Upper lobe of right lung (tissue), 1 donor: ENCODE measurements around the gene CSF1R. TPM values are rescaled to one million over a fixed set of nuclear protein-coding genes. Genes with fewer than 3 reads are reported as not detected.

ENCODE experiments used
- ATAC-seq: fragments of 200-7000 bp; cut with Tn5 transposase; one replicate; pipeline ENCODE4 v1.9.1; 2020; ENCODE audit warnings: mild to moderate bottlenecking, moderate library complexity
- DNase-seq: peaks from one replicate; pipeline ENCODE4 v3.0.0-alpha.2; 2020
- H3K27ac ChIP-seq: fragments of 200-600 bp; one replicate; pipeline ENCODE4 v1.8.0; 2022
- H3K27me3 ChIP-seq: fragments of 200-600 bp; one replicate; pipeline ENCODE4 v1.8.0; 2022; ENCODE audit warnings: mild to moderate bottlenecking
- H3K36me3 ChIP-seq: fragments of 200-600 bp; one replicate; pipeline ENCODE4 v1.8.0; 2022
- H3K4me1 ChIP-seq: fragments of 200-600 bp; one replicate; pipeline ENCODE4 v1.8.0; 2022
- H3K4me3 ChIP-seq: fragments of 200-600 bp; one replicate; pipeline ENCODE4 v1.8.0; 2022; ENCODE audit warnings: mild to moderate bottlenecking
- H3K9me3 ChIP-seq: fragments of 200-600 bp; one replicate; pipeline ENCODE4 v1.8.0; 2022
- intact Hi-C: fragments of 100-400 bp; cut with DNase I; formaldehyde crosslinking; loops from one replicate; pipeline ENCODE4 v1.11.0; 2022
- total RNA-seq: library from RNA; stranded (reverse); fragmentation: NEBNext Ultra II Directional; extraction: Animal tissue kit (Norgen Biotek cat#: 25700); gene quantifications from one replicate; pipeline ENCODE4 v1.2.1, GENCODE V29; 2021
- TF ChIP-seq, protein P1 (sequence below): fragments of 200-600 bp; IDR thresholded peaks from one replicate; pipeline ENCODE4 v1.8.0; 2022; ENCODE audit warnings: antibody characterized with exemption
- donor health status: DM: no; HTN: yes; CAD: no; lungs with severe emphysema.

CSF1R gene
- total RNA-seq, 1 donor from 2014 or later, result 48.7 TPM

- H3K27me3 ChIP-seq, result no peaks in the 10 kb centered on the region
- peak overlapping the region; percentile 14 for H3K4me3 ChIP-seq
- no peak overlapping the region for H3K27ac ChIP-seq
- TF ChIP-seq, protein P1, sequence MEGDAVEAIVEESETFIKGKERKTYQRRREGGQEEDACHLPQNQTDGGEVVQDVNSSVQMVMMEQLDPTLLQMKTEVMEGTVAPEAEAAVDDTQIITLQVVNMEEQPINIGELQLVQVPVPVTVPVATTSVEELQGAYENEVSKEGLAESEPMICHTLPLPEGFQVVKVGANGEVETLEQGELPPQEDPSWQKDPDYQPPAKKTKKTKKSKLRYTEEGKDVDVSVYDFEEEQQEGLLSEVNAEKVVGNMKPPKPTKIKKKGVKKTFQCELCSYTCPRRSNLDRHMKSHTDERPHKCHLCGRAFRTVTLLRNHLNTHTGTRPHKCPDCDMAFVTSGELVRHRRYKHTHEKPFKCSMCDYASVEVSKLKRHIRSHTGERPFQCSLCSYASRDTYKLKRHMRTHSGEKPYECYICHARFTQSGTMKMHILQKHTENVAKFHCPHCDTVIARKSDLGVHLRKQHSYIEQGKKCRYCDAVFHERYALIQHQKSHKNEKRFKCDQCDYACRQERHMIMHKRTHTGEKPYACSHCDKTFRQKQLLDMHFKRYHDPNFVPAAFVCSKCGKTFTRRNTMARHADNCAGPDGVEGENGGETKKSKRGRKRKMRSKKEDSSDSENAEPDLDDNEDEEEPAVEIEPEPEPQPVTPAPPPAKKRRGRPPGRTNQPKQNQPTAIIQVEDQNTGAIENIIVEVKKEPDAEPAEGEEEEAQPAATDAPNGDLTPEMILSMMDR, result no peak
- DNase-seq (peak; percentile 63), ATAC-seq (no peak)
- H3K9me3 ChIP-seq, result no peaks in the 10 kb centered on the region
- intact Hi-C loops, result no loop called here
- no peaks in the 10 kb centered on the region for H3K36me3 ChIP-seq
- peaks cover 10% of the 10 kb centered on the region for H3K4me1 ChIP-seq
Measured at GRCh38 chr5:150082889-150083288, 3.5 kb downstream of the CSF1R start.

- peak overlapping the region; percentile 14 for H3K4me3 ChIP-seq
Measured at GRCh38 chr5:150082374-150082773, 4.0 kb downstream of the CSF1R start.

DNA sequence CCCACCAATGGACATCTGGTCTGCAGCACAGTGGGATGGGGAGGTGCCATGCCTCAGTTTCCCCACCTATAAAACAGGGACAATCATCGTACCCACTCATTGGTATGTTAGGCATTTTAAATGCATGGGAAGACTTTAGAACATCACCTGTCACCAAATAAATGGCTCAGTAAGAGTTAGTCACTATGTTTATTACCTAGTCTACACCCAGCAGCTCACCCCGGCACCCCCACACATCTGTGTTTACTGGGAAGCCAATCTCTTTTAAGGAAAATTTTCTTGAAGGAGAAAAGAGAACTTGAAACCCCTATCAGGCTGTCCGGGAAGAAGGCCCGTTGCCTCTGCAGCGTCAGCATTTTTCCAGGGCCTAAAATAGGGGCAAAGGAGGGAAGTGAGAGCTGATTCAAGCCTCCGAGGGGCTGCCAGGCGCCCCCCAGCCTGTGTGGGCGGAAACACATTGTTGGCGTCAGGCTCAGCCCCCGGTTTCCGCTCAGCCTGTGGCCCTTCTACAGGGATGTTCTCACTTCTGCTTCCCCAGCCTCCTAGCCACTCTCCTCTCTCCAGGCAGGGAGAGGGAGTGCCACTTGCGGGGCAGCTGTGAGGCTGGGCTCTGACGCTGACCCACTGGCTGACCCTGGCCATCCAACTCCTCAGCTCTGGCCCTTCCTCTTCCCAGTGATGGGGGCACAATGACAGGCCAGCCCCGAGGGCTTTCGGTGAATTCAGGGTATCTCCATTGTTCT is 4.6 kb downstream of the CSF1R start:
- Histone ChIP-seq H3K4me3 (peak overlapping the region; percentile 14), H3K27ac (peak overlapping the region; percentile 42), H3K9me3 (no peaks in the 10 kb centered on the region), H3K4me1 (peaks cover 10% of the 10 kb centered on the region), H3K36me3 (no peaks in the 10 kb centered on the region), H3K27me3 (no peaks in the 10 kb centered on the region)
- peak; percentile 92 for ATAC-seq
- TF ChIP-seq, protein P1, result no peak
- DNase-seq, result peak; percentile 91
- intact Hi-C loops, result no loop called here

More at GRCh38 chr5:150082374-150082773, 4.0 kb downstream of the CSF1R start:
- Histone ChIP-seq H3K36me3 (no peaks in the 10 kb centered on the region), H3K27me3 (no peaks in the 10 kb centered on the region), H3K4me1 (peaks cover 10% of the 10 kb centered on the region), H3K27ac (peak overlapping the region; percentile 42), H3K9me3 (no peaks in the 10 kb centered on the region)
- ATAC-seq, result no peak
- peak; percentile 27 for DNase-seq
- intact Hi-C loops, result no loop called here
- TF ChIP-seq, protein P1, result no peak

- TF ChIP-seq, protein P1, result no peak
- ATAC-seq (no peak), DNase-seq (no peak)
- H3K9me3 ChIP-seq, result no peaks in the 10 kb centered on the region
- no peaks in the 10 kb centered on the region for H3K36me3 ChIP-seq
- no peaks in the 10 kb centered on the region for H3K27me3 ChIP-seq
- peaks cover 10% of the 10 kb centered on the region for H3K4me1 ChIP-seq
- no peak overlapping the region for H3K27ac ChIP-seq
- H3K4me3 ChIP-seq, result no peak overlapping the region
- intact Hi-C loops, result no loop called here
Measured at GRCh38 chr5:150080696-150081435, 5.5 kb downstream of the CSF1R start.

GRCh38 chr5:150079909-150080461 is 6.4 kb downstream of the CSF1R start:
- intact Hi-C loops, result no loop called here
- Histone ChIP-seq H3K27me3 (no peaks in the 10 kb centered on the region), H3K9me3 (no peaks in the 10 kb centered on the region), H3K4me1 (peaks cover 10% of the 10 kb centered on the region), H3K27ac (no peak overlapping the region), H3K36me3 (no peaks in the 10 kb centered on the region), H3K4me3 (no peak overlapping the region)
- no peak for ATAC-seq
- DNase-seq, result peak; percentile 62
- TF ChIP-seq, protein P1, result no peak
